GM12875 (cell line): ENCODE results near the gene SRPRA.

Source experiments
- H3K4me3 ChIP-seq: one replicate; pipeline ENCODE4 v1.5.1; 2011; ENCODE audit warnings: low read depth, low read length, control low read depth
- CTCF ChIP-seq: IDR thresholded peaks from 2 replicates; pipeline ENCODE4 v1.5.1; 2011; ENCODE audit warnings: low read depth, mild to moderate bottlenecking, control low read depth, inconsistent platforms, low read length, moderate library complexity, borderline replicate concordance; ENCODE audit not compliant: insufficient read depth

SRPRA gene

GRCh38 chr11:126231725-126232459, 36.8 kb downstream of the SRPRA start:
- TF ChIP-seq CTCF: no peak
- H3K4me3 ChIP-seq: no peak overlapping the region

GRCh38 chr11:126229858-126230540, 38.7 kb downstream of the SRPRA start:
- TF ChIP-seq CTCF: no peak
- H3K4me3 ChIP-seq: no peak overlapping the region

- TF ChIP-seq CTCF: no peak
- no peak overlapping the region for H3K4me3 ChIP-seq
These were observed 42.2 kb downstream of the SRPRA start for GRCh38 chr11:126226334-126227084.

- TF ChIP-seq CTCF: no peak
- H3K4me3 ChIP-seq: no peak overlapping the region
These were observed 43.4 kb downstream of the SRPRA start for GRCh38 chr11:126225295-126225665.

GRCh38 chr11:126224647-126225294, 43.9 kb downstream of the SRPRA start:
- no peak overlapping the region for H3K4me3 ChIP-seq
- no peak for TF ChIP-seq CTCF

GRCh38 chr11:126219547-126219946, 49.1 kb downstream of the SRPRA start:
- no peak overlapping the region for H3K4me3 ChIP-seq
- TF ChIP-seq CTCF: no peak

- no peak for TF ChIP-seq CTCF
- H3K4me3 ChIP-seq: no peak overlapping the region
These were observed 51.2 kb downstream of the SRPRA start for GRCh38 chr11:126217491-126217890.
